Measurements from ENCODE around the gene PKNOX2. TPM values are rescaled to one million over a fixed set of nuclear protein-coding genes. Genes with fewer than 3 reads are reported as not detected.
A peak's percentile ranks its signal among the peaks of the same experiment; 100 is the strongest.

The PKNOX2 gene
- total RNA-seq, 1 donor from 2014 or later, result not detected

DNA sequence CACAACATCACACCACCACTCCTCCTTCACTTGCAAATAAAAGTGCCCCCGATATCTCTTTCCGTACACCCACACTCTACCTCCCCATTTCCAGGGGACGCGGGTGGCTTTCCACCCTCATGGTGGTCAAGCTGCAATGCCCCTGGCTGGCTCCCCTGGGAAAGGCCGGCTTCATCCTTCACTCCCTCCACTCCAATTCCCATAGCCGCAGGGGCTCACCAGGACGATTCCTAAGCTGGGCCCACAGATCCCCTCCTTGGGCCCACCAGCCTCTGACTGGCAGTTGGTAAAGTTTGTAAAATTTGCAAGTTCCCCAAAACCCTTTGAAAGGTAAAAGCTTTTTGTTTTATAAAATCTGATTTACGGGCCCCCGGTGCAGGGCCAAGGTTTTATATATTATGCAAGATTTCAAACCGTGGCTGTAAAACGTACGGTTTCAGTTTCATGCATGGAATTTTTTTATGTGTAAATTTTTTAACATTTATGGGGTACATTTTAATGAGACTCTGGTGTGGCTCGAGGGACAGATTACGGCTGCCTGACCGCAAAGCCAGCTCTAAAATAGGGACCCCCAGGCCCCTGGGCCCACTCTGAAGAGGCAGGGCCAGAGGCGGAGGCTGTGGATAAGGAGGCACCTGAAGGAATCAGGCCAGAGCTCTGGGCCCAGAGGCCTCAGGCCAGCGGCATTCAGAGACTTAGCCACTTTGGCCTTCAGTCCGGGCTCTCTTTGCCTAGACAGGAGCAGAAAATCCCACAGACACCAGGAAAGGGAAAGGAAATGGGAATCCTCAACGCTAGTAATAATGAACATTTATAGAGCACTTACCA lies 225.0 kb downstream of the PKNOX2 start:
- DNase-seq, result no peak

DNA sequence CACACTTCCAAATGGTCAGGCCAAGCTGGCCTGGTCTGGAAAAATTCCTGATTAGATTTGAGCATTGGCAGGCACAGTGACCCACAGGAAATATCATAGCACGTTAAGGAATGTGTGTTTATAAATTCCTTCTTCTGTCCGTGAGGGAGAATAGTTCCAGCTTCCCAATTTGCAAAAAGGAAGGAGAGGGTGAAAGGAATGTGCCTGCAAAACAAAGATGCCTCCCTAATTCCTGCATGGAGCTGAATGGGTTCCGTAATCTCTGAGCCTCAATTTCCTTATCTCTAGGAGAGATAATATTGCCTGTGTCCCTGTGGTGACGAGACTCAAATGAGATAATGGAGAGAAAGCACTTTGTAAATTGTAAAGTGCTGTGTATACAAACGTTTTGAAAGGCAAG lies 226.4 kb downstream of the PKNOX2 start:
- DNase-seq, result peak; percentile 78

DNA sequence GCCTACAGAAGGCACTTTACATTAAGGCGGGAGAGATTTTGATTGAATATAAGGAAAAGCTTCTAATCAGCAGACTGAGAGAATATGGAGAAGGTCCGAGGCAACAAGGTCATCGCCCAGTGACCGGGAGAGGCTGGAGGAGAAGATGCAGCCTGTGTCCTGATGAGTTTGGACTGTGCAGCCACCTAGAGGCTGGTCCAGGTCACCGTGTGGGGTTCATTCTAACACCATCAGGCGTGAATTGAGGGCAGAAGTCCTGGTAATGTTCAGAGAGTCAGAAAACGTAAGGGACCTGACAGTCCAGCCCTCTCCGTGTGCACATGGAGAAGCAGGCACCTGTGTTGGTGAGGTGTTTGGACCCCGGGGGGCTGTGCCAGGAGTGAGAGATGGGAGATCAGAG lies 228.8 kb downstream of the PKNOX2 start:
- no peak for DNase-seq

DNA sequence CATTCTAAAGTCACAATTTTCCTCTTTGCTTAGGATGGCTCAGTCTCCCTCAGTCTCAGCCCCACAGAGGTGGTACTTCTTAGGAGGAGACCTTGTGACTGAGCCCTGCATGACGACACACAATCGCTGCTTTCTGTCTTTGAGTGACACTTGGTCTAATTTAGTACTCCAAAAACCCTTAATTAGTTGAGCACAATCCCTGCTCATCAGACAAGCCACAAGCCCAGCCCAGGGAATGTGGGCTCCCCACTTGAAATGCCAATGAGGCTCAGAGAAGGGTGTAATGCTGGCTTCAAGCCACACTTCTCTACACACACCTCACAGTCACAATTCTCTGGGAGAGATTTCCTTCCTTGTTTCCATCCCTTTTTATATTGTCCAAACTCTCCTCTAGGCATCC lies 229.7 kb downstream of the PKNOX2 start:
- DNase-seq, result no peak

DNA sequence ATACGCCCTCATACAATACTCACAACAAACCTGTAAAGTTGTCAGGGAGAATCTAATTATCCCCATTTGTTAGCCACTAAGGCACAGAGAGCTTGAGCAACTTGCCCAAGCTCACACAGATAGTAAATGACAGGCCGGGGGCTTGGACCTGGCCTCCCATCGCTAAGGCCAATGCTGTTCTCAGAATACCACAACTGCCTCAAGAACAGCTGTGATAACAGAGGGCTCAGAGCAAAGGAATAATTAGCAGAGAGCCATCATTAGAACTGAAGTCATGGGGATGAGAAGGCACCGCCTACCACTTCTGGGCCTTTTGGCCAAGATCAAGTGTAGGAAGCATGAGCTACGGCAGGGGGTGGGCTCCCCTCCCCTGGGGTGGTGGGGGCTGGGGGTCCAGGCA lies 232.9 kb downstream of the PKNOX2 start:
- DNase-seq, result no peak

DNA sequence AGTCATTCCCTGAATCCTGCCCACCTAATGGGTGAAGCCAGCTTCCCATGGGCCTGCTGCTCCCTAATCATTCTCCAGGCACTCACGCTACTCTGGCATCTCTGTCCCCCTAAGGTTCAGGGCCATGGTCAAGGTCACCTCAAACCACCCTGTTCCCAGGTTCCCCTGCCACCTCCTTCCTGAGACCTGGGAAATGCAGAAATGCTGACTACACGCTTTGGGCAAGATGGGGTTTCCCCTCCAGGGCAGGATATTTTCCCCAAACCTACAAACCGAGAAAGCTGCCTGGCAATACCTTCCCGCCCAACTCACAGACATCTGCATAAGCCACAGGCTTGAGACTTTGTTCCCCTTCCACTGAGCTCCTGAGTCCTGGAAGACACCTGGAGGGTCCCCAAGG lies 233.9 kb downstream of the PKNOX2 start:
- no peak for DNase-seq

DNA sequence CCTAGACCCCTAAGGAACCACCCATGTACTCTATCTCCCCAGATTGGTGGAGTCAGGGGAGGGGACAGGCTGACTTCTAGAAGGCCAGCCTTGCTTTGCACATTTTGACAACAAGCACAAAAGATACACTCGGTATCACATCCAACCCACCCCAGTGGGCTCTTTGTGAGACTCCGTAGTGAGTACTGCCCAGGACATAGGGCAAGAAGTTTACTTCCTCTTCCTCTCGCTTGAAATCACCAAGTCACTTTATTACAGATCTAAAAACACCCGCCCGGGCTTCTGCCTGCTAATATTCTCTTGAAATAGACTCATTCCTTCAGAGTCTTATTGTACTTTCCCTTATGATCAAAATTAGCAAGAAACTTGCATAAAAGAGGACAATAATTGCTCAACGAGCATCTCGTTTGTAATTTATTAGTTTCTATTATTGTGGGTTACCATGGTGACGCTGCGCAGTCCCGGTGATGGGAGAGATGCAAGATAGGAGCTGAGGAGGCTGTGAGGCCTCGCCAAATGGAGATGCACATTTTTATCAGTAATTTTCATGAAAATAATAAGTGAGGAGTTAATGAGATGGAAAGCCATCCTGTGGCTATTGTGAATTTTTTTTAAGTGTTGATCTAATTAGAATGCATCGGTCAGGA lies 234.6 kb downstream of the PKNOX2 start:
- DNase-seq, result no peak

DNA sequence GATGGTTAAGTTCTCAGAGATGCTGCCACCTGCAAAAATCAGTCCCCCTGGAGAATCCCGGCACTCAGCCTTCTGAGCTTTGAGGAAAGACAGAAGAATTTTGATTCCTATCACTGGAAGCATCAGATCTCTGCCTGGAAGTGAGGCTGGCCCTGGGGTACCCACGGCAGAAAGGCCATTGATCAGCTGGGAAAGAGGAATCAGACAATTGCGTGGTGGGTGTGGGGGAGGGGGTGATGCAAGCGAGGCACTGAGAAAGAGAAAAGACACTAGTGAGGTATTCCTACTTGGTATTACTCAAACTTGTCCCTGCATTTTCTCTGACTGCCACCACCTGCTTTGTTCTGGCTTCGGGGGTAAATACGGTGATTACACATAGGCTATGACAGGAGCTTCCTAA lies 235.4 kb downstream of the PKNOX2 start:
- DNase-seq, result no peak

DNA sequence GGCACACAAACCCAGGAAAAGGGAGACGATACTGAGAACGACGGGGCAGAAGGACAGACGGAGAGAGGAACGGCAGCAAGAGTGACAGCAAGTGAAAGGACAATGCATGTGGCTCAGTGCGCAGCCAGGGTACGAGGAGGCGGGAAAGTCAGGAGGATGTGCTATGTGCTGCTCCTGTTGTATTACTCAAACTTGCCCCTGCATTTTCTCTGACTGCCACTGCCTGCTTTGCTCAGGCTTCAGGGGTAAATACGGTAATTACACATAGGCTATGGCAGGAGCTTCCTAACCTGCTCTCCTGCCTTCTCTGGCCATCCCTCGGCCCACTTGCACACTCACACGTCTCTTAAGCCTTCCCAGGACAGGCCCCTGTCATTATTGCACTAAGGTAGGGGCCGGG lies 236.7 kb downstream of the PKNOX2 start:
- no peak for DNase-seq

DNA sequence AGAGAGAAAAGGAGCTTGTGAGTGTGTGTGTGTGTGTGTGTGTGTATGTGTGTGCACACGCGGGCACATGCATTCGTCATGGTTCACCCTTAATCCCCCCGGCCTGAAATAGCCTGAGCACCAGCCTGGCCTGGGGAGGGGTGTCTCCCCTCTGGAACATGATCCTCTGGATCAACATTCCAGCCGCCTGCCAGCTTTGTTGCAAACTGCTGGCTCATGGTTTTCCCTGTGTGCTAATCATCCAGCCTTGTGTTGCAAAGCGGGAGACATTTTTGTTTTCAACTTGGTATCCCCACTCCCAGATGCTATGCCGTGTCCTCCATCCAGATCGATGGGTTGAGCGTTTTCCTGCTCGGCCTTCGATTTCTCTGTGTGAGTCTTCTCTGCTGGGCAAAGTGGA lies 237.2 kb downstream of the PKNOX2 start:
- DNase-seq, result no peak

DNA sequence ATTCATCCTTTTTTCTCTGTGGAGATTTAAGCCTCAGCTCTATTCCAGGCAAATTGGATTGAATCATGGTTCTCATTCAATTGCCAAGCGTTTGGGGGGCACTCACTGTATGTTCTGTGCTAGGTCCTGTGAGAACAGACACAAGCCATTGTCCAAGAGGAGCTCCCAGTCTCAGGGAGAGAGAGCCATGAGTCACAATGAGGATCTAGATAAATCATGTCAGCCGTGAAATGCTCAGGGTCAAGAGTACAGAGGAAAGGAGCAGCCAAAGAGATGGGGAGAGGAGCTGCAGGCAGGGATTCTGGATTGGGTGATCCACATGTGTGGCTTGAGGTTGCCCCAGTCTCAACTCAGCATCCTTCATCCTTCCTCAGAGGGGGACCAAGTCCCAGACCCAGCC lies 237.9 kb downstream of the PKNOX2 start:
- DNase-seq, result peak; percentile 24

DNA sequence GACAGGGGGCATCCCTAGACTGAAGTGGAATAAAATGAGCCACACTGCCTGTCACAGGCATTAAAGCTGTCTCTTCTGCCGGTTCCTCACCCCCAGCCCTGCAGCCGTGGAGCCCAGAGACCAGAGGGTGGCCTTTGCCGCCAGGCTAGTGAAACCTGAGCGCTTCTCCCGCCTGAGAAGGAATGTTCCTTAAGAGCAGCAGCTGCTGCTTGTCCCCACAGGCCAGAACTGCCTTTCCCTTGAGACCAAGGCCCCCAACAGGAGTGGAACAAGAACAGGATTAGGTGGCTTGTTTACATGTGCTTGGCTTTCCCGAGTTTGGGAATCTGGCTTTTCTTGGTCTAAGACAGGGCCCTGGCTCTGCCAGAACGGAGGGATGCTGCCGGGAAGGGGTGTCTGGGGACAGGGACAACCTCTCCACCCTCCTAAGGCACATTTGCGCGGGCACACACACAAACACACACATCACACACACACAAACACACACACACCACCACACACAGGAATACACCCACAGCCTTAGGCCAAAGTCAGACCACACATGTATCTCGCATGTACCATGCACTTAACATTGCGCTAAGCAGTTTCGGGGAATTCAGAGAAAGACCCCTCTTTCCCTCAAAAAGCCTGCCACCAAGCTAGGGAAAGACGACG lies 239.7 kb downstream of the PKNOX2 start:
- DNase-seq, result no peak

DNA sequence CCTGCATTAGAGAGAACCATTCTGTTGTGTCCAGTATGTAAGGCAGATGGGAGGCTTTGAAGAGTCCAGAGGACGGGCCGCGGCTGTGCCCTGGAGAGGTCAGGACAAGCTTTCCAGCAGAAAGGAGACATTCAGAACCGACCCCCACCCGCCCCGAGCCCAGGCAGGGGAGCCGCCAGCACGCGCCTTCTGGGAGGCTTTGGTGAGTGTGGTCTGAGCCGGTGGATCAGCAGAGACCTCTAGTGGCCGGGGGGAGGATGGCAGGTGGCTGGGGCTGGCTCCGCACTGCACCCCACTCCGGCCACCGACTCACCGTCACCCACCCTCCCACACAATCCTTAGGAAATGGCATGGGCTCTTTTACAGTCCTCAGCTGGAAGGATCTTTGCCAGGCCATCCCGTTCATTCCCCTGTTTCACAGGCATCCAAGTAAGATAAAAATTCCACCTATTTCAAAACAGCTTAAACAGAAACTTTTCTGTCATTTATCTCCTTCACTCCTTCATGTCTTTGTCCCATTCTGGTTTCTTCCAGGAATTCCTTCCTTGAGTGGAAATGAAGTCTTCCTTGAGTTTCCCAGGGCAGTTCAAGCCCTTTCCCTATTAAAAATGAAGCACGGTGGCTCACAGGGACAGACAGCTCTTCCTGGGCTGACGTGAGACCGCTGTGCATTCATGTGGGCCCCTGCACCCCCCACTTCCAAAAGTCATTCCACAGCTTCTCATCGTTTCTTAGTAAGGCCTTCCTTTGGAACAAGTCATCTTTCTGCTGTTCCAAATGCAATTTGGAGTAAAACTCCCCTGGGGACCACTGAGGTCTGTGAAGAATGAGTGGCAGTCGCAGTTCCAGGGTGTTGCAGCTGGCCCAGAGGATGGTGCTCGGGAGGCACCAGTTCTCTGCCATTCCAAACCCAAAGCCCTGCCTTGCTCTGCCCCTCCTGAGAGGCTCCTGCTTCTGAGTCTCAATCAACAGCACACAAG lies 240.6 kb downstream of the PKNOX2 start:
- DNase-seq, result peak; percentile 73

DNA sequence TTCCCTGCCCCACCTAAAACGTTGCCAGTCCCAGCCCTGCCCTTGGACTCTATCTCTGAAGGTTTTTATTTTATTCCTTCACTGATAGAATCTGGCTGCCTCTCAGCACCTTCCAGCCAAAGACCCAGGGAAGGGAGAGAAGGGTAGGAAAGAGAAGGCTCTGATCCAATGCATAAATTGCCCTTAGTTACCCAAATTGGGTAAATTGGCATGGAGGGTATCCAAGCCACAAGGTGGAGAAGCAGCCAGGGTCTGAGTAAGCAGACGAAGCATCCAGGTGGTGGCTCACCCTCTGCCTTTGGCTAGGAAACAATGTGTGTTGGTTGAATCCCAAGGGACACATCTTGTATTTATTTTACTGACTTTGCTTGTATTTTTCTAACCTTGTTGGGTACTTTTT lies 242.5 kb downstream of the PKNOX2 start:
- DNase-seq, result no peak

DNA sequence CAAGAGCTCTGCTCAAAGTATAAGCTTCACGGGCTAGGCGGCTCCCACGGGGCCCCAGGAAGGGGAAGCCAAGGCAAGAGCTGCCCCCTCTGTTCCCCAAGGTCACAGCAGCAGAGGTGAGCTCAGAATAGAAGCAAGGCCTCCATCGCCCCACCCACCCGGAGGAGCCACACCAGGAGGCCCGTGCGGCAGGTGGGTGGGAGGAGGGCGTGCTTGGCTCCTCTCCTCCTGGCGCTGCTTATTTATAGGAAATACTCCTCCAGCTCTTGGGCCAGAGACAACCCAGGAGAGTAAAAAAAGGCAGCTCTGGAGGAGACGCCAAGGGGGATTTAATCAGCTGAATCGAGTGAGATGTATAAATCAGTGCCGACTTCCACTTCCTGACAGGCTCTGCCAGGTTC lies 243.8 kb downstream of the PKNOX2 start:
- no peak for DNase-seq

DNA sequence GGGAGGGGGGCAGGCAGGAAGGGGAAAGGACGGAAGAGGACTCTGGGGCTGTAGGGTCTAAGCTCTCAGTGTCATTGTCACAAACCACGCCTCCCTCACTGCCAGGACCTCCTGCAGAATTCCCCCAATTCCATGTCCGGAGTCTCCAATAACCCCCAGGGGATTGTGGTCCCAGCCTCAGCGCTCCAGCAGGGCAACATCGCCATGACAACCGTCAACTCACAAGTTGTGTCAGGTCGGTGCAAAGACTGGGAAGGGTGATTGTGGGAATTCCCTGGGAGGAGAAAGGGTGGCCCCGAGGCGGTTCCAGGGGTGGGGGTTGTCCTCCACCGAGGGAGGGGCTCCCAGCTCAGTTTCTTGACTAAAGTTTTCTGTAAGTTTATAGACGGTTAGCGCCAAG lies 245.5 kb downstream of the PKNOX2 start:
- no peak for DNase-seq

DNA sequence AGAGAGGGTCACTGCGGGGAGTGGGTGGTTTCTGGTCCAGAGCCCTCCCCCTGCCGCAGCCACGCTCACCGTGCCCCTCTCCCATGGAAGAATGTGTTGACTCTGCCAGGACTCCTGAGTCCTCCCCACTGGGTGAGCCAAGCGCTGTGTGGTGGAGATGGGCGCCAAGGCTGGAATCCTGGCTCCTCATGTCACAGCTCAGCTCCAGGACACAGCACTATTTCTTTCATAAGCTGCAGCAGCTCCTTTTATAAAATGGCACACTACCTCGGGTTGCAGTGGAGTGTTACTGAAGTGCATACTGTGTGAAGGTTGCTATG lies 247.6 kb downstream of the PKNOX2 start:
- DNase-seq, result no peak

DNA sequence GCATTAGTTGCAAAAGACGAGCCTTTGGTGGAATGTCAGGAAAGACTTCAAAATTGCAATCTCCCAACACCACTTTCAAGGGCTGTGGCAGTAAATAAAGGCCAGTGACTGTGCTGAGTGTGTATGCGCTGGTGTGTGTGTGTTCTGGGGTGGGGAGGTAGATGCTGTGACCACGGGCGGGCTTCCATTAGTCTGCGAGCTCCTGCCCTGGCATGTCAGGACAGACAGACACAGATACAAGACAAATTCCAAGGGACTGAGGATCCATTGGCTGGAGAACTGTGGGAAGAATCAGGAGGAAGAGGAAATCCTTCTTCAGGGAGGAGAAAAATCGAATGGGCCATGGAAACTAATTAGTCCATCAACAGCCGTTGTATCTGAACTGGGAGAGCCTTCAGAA lies 248.0 kb downstream of the PKNOX2 start:
- no peak for DNase-seq

DNA sequence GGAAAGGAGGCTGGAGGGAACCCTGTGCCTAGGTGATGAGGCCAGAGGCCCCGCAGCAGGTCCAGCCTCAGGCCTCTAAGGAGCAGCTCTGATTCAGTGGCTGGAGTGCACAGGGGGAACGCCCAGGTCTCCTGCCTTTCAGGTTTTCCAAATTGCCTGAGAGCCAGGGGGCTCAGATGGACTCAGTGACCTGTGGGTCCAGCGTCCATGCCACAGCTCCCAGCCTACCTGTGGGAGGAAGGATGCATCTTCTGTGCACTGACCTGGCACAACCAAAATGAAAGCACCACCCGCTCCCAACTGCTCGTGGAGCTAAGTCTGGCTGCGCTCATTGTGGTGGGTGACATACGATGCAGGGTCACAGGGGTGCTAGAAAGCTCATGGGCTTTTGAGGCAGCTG lies 248.7 kb downstream of the PKNOX2 start:
- DNase-seq, result no peak

DNA sequence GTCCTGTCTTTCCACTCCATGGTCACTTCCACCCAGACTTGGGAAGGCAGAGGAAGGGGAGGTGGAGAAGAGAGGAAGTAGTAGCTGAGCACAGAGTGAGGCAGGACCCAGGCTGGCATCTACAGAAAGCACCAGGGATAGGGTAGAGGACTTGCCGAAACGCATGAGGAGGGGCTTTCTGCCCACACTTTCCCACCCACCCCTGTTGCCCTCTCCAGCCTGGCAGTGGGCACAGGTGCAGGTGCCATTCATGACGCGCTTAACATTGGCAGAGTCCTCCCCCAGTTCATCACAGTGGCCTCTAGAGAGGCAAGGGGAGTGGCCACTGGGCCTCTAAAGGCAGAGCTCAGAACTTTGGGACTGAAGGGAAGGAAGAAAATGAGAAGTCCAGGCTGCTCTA lies 249.6 kb downstream of the PKNOX2 start:
- DNase-seq, result no peak

DNA sequence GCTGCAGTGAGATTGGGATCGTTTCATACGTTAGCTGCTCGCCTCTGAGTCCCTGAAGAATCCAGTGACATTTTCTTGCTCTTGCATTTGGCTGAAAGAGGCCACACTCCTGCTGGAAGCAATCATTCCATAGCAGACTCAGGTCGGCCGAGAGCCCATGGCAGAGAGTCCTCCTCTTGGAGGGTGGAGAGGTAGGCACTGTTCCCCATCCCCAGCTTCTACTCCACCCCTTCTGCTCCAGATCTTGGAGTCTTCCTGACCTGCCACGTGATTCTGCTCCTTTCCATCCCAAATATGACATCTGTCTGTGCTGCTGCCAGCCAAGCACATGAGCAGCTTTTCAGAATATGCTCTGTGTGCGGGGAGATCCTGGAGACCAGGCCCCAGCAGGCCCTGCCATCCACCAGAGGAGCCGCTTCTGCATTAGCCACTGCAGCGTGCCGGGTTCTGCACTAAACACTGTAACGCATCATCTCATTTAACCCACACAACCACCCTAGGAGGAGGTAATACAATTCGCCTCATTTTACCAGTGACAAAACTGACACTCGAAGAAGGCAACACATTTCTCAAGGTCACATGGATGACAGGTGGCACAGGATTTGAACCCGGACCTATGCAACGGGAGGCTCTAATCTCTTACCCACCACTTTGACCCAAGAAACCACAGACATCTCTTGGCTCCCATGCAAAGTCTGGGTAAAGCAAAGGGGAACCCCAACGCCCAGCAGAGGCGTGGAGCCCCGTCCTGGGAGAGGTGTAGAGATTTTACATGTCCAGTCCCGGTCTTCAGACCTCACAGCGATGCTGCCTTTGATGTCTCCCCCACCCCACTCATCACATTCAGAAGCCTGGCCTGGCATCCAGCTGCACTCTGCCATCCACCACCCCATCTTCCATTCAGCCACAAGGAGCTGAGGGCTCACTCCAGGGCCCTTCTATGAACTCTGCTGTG lies 252.7 kb downstream of the PKNOX2 start:
- no peak for DNase-seq

DNA sequence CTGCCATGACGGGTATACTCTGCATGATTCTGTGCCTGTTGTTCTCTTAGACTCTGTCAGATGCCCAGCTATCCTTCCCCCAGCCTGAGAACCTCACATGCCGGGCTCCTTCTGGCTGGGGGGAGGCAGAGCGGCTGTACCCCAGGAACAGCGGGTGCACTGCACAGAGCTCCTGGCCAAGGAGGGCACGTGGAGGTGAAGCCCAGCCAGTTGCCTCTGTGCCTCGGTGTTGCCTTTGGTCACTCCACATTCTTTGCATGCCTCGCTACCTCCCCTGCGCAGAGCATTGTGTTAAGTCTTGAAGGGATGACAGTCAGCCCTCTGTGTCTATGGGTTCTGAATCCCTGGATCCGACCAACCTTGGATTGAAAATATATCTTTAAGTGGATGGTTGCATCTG lies 253.8 kb downstream of the PKNOX2 start:
- no peak for DNase-seq
